Ecto neural progenitor cell (in vitro differentiated cells): Measurements from ENCODE around the gene TCFL5.

Experiments
- DNase-seq: peaks from one replicate; pipeline ENCODE4 v3.0.0-alpha.2; 2018; ENCODE audit warnings: low spot score

TCFL5 gene

DNA sequence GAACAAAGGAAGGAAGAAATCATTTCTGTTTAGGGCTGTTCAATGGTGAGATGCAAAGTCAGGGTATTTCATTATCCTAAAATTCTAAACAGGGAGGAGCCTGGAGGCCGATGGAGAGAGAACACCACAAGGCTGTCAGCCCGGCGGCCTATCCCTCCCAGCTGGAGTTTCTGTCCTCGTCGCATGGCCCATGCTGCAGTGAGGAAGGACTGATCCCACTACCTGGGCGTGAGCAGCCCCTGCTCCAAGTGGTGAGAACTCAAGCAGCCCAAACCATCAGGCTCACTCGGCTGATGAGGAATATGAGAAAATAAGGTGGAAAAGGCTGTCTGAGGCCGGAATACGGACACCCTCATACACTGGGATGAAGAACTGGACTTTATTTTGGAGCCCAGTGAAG, 33.9 kb upstream of the TCFL5 start:
- no peak for DNase-seq

DNA sequence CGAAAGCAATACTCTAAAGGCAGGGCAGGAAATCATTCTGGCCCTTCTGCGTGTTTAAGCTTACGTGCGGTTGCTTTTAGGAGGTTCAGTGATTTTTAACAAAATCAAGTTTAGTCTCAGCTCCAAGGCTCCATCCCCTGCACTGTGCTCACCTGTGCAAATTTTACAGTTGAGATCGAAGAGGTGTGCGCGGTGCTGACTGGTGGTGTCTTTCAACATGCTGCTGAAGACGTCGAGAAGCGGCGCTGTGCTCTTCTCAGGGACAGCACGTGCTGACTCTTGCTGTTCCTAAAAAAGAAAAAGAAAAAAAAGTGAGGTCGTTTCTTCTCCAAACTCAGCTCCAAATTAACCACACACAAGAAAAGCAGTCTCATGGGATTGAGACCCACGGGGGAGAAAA, 32.6 kb upstream of the TCFL5 start:
- no peak for DNase-seq

DNA sequence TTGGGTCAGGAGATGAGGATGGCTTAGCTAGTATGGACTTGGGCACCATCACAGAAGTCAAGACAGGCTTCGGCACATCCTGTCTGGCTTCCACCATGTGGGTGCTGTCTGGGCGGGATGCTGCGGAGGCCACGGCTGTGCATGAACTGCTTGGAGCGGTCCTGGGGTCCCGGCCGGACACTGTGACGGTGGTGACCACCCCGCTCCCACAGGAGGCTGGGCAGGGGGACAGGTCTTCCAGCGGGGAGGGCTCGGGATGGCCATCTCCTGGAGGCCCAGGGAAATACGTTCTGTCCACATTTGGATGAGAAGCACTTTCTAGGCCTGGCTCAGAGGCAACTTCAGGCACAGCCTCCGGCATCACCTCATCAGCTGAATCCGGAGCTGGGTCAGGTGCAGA, 32.1 kb upstream of the TCFL5 start:
- DNase-seq, result no peak

DNA sequence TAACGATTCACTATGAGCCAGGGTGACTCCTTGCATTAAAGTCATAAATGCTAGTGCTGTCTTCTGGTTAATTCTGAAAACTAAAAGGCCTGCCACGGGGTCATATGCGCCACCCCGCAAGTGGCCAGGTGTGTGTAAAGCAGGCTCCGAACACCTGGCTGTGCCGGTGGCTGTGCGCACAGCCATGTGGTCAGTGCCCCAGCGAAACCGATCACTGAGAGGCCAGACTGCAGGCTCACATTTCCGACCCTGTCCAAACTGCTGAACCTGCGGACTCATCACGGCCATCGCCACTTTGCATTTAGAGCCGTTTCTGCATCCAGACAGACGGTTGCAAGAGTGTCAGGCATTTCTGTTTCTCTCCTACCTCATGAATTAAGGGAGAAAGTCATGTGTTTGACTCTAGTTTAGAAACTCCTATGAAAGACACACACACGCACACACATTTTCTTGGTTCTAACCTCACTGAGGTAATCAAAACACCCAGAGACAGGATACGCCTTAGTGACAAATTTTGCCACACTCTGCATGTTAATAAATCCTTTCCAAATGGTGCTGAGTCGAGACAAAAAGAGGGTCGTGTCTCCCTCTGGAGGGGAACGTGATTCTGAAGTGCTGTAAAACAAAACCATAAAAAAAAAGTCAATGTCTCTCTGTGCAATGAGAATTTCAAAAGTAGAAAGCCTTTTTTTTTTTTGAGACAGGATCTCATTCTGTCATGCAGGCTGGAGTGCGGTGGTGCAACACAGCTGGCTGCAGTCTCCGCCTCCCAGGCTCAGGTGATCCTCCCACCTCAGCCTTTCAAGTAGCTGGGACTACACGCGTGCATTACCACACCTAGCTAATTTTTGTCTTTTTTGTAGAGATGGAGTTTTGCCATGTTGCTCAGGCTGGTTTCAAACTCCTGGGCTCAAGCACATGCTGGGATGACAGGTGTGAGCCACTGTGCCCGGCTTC, 31.0 kb upstream of the TCFL5 start:
- DNase-seq, result no peak

GRCh38 chr20:62891111-62891510, 29.5 kb upstream of the TCFL5 start:
- DNase-seq, result no peak

GRCh38 chr20:62890444-62890843, 28.8 kb upstream of the TCFL5 start:
- DNase-seq, result no peak

- no peak for DNase-seq
Measured at GRCh38 chr20:62889871-62890270, 28.2 kb upstream of the TCFL5 start.

GRCh38 chr20:62889411-62889810, 27.8 kb upstream of the TCFL5 start:
- no peak for DNase-seq

DNA sequence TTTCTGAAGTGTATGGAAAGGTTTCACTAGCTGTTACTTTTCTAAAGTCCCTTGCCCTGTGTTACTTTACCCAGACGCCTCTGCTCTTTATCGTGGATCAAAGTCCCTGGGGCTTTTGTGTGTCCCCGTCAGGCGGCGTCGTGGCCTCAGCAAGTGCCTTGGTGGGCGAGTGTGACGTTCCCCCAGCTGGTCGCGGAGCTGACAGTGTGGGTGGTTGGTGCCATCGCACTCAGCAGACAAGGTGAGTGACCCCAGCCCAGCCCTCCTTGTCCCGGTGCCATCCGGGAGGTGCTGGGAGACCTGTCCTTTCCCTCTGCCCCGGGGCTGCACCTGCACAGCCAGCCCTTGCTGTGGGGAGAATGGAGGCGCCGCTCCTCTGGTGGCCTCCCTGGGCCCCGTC, 27.3 kb upstream of the TCFL5 start:
- DNase-seq, result no peak

GRCh38 chr20:62888406-62888805, 26.8 kb upstream of the TCFL5 start:
- no peak for DNase-seq

GRCh38 chr20:62887860-62888239, 26.2 kb upstream of the TCFL5 start:
- DNase-seq, result no peak

- no peak for DNase-seq
Measured at GRCh38 chr20:62887152-62887859, 25.7 kb upstream of the TCFL5 start.

- no peak for DNase-seq
Measured at GRCh38 chr20:62886709-62887058, 25.1 kb upstream of the TCFL5 start.

DNA sequence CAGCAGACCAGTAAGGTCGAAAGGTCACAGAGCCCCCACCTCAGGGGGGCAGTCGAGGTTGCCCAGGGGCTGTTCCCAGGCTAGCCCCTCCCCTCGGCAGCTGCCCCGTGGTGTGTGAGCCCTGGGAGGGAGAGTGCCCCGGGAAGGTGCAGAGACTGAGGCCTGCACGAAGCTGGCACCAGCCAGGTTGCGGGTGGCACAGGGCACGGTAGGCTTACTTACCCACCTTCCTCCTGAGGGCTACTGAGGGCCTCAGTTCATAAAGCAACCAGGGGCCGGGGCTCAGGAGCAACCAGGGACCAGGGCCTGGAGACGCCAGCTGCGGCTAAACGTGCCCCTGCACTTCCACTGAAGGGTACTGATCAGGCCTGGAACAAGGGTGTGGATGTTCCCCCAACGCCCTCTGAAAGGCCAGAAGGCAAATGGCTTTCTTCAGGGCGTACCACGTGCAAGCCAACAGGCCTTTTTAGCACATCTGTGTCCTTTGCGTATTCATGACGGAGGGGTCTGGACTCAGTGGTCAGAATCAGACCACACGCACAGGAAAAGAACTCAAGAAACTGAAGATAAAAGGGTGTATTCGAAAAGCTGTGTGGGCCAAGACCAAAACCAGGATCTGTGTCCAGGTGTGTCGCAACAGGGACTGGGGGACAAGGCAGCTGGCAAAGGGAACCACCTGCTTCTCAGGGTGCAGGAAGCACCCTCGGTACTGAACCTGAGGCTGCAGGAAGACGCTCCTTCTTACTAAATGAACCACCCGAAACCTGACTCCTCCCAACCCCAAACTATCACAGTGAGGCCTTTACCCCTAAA, 24.5 kb upstream of the TCFL5 start:
- DNase-seq, result no peak

DNA sequence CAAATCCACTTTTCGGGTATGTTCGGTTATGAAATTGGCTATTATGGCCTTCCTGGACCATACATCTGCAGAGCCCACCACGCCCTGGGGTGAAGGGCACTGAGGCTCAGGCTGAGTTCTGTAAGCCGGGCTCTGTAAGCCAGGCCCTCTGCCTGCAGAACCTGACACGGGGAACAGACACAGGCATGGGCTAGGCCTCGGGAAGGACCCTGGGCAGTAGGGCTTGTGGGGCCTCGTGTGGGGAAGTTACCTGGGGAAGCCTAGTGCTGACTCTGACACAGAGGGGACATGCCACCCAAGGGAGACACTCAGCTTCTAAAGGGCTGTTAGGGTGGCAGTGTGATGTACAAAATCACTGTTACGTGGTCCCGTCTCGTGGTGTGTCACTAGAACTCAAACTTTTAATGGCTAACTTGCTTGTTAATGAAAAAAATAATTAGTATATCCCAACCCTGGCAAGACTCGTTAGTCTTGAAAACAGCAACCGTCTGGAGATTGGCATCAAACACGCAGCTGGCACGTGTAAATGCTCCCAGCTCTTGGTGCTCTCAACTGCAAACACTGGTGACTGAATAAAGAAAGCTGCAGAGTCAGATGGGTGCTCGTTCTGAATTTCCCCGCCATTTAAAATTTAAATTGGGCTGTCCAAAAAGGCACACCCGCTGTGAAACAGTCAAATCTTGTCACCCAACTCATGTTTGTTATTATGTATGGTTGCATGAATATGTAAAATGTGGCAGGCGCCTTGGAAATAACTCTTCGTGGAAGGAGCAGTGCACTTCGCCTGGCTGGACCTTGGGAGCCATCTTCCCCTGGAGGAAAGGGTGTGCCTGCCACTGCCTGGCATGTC, 23.6 kb upstream of the TCFL5 start:
- no peak for DNase-seq

- no peak for DNase-seq
Measured at GRCh38 chr20:62884556-62884955, 22.9 kb upstream of the TCFL5 start.

- no peak for DNase-seq
Measured at GRCh38 chr20:62882426-62882825, 20.8 kb upstream of the TCFL5 start.

DNA sequence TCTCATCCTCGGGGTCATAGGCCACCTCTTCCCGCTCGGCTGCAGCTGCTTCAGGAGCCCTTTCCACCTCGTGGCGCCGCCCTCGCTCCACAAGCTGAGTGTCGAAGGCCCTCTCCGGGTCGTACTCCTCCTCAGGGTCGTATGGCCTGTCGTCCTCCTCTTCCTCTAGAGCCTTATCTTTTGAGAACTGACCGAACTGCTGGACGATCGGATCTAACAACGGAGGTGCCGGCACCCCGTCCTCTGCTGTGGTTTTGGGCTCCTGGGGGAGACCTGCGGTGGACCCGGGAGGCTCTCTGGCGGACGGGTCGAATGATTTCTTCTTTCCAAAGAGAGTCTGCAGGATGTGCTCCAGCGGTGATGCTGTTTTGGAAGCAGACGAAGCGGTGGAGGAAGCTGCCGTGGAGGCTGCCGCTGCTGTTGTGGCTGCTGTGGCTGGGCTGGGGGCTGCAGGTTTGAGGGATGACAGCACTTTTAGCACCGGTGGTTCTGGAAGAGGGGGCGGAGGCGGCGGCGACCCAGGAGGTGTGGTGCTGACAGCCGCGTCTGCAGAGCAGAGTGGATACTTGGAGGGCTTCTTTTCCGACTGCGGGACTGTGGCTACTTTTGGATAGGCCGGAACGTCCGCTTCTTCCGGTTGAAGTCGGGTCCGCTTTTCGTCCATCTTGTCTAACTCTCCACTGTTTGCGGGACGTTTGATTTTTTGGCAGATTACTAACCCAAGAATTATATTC, 20.2 kb upstream of the TCFL5 start:
- DNase-seq, result no peak

DNA sequence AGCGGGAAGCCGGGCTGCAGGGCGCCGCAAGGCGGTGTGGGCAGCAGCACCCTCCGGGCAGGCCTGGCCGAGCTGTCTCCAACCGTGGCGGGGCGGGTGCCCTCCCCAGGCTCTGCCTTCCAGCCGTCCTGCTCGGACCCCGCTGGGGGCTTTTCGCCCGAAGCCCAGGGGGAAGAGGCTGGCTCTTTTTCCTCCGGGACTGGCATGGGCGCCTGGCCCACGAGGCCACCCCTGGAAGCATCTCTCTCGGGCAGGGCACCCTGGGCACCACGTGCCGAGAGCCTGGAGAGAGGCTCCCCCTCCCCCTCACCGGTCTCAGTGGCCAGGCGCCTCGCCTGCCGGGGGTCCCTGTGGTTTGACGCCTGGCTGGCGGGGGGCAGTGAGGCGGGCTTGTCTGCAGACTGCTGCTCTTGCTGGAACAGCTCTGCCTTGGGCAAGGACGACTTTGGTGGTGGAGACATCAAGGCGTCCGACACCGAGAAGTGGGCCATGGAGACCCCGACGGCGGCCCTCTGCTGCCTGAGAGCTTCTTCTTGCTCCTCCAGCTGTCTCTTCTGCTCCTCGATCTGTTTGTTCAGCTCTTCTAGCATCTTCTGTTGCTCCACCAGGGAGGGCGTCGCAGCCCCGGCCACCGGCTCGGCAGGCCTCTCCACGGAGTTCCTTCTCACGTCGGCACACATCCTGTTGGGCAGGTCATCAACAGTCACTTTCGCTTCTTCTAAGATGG, 19.5 kb upstream of the TCFL5 start:
- no peak for DNase-seq
